Measurements from ENCODE around the gene ARHGAP10.
A peak's percentile ranks its signal among the peaks of the same experiment; 100 is the strongest.

The ARHGAP10 gene

DNA sequence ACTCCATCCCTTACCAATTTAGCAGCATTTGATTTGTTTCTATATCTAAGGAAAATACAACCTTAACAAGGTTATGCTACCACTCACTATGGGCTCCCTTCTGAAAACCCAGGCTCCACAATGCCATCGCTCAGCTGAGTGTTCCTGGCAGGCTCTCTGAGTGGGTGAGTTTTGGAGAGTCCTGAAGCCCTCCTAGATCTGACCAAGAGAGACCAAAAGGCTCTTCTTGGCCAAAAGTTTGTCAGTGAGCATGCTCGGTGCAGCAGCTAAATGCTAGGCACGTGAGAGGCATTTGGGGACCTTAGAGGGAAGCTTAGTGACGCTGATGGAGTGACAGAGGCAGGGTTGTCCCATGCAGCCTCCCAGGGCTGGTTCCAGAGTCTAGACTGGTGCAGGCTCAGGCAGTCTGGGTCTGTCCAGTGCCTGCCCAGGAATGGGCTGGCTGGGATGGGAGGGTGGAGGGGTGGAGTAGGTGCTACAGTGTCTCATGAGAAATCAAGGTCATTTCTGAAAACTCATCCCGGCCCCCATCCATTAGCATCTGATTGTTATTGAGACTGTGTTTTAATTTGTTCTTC is 363.5 kb downstream of the ARHGAP10 start:
- no peak for DNase-seq (ENCODE audit: low spot score)

DNA sequence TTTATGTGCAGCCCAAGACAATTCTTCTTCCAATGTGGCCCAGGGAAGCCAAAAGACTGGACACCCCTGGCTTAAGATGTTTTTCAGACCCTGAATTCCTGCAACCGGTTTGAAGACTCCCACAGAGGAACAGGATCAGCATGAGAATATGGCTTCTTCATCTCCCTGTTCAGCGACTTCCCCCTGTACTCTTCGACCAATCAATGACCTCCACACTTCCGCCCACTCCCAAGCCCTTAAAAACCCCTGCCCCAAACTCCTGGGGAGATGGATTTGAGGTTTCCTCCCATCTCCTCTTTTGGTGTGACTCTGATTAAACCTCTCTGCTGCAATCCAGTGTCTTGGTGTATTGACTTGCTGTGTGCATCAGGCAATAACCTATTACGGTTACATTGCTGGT is 365.9 kb downstream of the ARHGAP10 start:
- no peak for DNase-seq (ENCODE audit: low spot score)

DNA sequence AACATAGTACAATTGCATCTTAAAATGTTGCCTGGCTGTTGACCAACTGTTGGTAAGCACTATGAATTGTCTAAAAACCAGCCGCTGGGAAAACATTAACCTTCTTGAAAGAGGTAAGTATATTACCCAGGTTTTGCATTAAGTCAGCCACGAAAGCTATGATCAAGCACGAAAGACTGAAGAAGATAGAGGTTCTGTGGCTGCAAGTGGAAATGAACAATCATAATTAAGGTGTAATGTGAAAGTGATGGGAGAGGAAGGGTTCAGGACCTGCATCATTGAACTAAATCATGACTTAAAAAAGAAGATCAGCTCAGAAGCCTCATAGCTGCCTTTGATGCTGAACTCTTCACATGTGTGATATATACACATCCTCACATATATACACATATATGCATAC is 369.3 kb downstream of the ARHGAP10 start:
- no peak for DNase-seq (ENCODE audit: low spot score)

DNA sequence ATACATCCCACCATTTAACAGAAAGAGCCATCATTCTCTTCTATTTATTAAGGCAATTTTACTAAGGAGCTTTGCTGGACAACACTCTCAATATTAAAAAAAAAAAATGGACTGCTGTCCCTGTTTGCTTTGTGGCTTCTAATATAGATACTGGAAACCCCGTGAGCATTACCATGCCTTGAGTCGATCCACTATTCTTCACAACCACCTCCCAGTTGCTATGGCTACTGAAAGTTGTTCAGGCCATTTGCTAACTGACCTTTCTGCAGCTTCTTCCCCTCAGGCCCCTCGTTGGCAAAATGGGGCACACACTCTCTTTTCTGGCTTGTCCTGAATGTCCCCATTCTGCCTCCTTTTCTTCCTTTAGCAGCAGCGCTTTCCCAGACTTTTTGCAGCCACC is 369.9 kb downstream of the ARHGAP10 start:
- DNase-seq (ENCODE audit: low spot score), result no peak

DNA sequence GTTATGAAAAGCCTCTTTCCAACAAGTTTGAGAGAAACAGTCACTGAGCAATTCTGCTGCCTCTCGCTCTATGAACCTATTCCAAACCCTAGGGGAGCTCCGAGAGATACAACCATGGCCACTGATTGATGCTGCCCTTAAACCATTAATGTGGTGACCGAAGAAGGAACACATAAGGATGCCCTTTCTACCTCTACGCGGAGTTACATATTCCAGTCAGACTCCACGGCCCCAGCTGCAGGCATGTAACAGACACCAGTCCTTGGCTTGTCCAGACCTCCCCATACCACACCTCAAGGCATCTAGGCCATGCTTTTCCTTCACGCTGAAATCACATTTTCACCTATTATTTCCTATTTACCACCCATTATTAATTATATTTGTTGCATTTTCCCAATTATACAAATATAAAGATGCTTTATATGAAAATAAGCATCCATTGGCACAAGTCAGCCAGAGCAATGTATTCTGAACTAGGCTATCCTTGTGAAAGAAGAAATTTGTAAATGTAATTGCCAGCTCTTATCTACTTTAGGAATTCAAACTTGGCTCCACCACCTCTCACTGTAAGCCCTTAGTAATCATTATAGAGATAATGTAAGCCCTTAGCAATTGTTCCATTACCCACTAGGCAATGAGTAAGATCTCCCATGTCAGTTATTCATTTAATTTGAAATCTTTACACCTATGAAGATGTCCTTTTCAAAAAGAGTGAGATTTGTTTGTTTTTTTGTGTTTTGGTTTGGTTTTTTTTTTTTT is 371.9 kb downstream of the ARHGAP10 start:
- DNase-seq (ENCODE audit: low spot score), result no peak

DNA sequence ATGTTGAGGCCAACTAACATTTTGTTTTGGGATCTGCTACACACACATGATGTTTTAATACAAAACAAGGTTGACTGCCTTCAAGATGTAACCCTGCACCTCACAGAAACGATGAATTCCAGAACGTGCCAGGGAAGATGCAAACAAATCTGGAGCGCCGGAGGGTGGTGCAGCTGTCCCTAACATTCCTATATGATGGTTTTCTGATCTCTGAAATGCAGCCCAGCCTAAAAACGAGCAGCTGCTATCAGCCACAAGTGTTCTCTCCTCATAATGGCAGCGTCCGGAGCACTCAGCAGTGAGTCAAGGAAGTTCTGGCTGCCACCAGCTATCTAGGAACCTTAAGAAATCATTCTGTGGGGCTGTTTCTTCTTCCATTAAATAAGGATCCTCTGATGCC is 376.9 kb downstream of the ARHGAP10 start:
- no peak for DNase-seq (ENCODE audit: low spot score)

DNA sequence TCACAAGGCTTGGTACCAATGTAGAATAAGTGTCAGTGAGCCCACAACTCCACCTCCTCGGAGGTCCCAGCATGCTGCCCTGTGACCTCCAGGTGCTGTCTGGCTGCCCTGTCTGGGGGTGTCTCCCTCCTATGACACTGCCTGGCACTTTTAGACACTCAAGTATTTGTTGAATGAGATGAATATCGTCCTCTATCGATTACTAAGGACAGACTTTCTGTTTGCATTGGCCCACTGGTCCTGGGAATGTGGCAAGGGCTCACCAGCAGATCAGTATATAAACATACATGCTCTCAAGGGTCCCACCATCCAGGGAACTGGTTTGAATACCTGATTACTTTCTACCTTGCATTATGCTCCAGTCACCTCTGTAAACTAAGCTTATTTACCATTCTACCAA is 377.3 kb downstream of the ARHGAP10 start:
- DNase-seq (ENCODE audit: low spot score), result no peak

DNA sequence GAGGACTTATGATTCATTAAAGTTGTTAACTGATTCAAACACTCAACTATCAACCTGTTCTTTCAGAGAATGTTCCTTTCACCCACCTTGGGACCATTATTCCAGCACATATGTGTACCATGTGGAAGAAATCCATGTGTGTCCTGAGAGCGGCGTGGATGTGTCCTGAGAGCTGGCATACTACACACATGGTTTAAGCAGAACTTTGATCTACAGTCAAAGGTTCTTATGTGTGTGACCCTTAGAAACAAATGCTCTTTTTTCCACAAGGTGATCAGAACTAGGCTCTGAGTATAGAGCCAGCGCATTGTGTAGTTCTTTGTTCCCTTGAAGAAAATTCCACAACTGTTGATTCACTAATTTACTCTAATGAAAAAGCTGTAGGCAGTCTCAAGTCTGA is 378.3 kb downstream of the ARHGAP10 start:
- no peak for DNase-seq (ENCODE audit: low spot score)

DNA sequence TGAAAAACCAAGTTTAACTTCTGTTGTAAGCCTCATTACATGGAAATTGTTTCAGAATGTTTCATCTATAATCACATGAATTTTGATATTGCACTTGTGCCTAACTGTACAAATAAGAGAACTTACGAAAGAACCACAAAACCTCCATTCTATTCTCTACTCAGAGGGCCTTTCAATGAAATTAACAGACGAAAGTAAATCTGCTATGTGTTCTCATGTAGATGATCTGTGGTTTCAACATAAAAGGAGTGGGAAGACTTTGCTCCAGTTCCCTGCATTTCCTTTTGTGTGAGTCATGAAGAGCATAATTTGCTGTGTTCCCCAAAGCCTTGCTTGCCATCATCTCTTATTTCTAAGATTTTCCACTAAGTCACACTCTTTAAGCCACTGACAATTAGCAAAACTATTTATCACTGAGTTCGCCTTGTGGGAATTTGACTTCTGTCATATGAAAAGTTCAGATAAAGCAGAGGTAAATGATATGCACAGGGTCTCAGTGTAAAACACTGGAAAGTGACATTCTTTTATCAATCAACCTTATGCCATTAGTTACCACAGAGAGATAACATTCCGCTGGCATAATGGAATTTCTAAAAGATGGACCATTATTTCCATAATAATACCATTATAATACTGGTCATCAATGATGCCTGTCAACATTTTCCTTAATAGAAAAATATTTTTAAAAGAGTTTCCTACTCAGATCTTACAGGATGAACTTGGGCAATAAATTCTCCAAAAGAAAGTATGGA is 380.5 kb downstream of the ARHGAP10 start:
- no peak for DNase-seq (ENCODE audit: low spot score)

DNA sequence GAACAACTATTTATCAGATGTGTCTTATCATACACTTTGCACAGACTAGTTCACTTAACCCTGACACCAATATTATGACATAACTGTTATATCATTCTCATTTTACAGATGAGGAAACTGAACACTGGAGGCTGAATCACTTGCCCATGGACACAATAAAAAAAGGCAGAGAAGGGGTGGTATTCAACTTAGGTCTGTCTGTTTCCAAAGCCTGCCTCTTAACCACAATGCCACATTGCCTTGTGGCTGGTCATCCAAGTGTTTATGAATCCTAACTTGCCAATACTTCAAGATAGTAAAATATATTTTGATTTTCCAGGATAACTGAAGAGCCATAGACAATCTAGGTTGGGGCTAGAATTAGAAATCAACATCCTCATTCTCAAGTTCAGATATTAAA is 382.5 kb downstream of the ARHGAP10 start:
- no peak for DNase-seq (ENCODE audit: low spot score)

DNA sequence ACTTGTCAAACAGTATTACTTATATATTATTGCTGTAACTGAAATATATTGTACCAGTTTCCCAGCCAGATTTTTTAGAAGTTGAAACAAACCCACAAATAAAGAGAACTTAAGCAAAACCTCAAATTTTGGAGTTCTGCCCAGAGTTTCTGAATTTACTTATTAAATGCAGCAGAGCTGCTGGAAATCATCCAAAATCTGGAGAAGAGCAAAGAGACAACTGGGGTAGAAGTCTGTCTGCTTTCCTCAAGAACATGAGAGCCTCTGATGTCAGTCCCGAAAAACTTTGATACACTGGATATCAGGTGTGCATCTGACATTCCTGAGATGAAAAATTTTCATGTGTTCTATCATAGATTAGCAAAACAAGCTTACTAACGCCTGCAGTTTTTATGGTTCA is 384.4 kb downstream of the ARHGAP10 start:
- DNase-seq (ENCODE audit: low spot score), result peak; percentile 37

DNA sequence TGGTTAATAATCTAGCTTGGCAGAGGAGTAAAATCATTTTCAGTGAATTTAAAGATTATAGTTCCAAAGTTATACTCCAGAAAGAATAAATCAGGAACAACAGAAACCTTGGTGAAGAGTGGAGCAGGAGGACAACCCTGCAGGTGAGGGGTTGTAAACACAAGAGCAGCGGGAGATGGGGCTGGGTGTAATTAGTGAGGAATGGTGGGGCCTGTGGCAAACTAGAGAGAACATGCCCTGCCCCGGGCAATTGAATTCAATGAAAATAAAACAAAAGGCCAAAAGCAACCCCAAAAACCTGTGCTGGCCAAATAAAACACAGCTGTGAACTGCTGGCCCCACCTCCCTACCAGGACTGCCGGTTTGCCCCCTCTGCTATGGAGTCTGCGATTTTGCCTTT is 385.1 kb downstream of the ARHGAP10 start:
- DNase-seq (ENCODE audit: low spot score), result no peak

DNA sequence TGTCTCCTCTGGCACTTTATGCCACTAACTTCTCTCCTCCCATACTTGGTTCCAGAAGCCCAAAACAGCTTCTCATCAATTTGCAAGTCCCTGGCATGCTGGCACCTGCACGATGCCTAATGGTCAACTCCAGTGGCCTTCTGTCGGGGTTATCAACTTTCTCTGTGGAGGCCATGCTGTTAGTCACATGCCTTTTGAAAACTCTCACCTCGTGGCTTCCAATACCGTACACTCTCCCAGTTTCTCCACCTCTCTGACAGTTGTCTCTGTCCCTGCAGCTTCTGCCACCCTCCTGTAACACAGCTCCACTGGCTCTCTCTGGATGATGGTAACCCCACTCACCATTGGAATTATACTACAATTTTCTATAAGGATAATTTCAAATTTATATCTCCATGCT is 386.3 kb downstream of the ARHGAP10 start:
- no peak for DNase-seq (ENCODE audit: low spot score)

DNA sequence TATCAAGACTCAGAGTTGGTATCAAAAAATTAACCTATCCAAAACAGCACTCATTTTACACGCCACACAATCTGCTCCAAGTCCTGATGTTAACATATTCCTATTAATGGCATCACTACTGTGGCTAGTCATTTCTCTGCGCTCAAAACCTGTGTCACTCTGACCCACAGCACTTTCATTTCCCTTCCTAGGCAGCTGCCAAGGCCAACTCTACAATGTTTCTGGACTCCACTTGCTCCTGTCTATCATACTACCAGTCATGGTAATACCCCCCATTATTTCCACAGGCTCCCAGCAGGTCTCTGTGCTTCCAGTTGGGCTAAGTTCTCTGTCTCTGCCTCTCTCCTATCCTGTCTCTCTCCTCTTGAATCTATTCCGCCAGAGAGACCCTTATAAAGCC is 386.7 kb downstream of the ARHGAP10 start:
- no peak for DNase-seq (ENCODE audit: low spot score)

DNA sequence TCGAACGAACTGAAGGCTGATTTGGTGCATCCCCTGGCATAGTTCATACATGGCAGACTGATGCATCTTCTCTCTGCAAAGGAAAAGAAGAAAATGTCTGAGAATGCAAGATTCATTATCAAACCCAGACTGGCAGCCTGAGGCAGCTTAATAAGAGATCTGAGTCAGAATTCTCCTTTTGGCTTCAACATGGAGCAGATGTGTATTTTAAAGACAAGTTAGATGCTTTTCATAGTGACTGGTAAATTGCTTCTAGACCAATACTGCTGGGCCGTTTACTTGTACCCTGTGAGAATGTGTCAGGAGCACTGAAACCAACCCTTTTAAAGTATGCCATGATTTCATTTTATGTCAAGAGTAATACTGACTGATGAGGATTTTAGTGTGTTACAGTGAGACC is 388.3 kb downstream of the ARHGAP10 start:
- no peak for DNase-seq (ENCODE audit: low spot score)

Data from cerebellar cortex (tissue), 1 donor.